Effector CD8-positive, alpha-beta T cell (primary cell): Measurements from ENCODE around the gene ADCY9.

ENCODE experiments used
- DNase-seq: peaks from one replicate; lab custom pipeline; 2025; lab: John Stamatoyannopoulos, UW

The ADCY9 gene

DNA sequence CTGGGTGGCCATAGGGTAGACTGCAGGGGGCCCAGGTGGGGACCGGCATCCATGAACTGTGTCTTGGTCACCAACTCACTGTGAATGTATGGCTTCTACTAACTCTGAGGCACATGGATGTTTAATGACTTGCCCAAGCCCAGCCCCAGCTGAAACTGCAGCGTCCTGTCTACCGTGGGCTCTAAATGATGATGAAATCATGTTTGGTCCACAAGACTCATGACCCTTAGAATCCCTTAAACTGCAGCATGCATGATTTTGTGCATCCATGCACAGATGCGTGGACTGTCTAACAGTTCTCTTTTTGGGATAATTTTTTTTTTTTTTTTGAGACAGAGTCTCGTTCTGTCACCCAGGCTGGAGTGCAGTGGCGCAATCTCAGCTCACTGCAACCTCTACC lies 203.3 kb downstream of the ADCY9 start:
- DNase-seq = no peak
